HepG2 (cell line): ENCODE results near the gene TRNP1. TPM values are rescaled to one million over a fixed set of nuclear protein-coding genes. Genes with fewer than 3 reads are reported as not detected.

Experiments
- ATAC-seq: fragments of 200-7000 bp; cut with Tn5 transposase; 3 replicates; pipeline ENCODE4 v1.9.1; 2020; ENCODE audit warnings: mild to moderate bottlenecking, moderate library complexity
- BruUV-seq: library from RNA; stranded (reverse); fragments of 400-500 nt; replicated peaks from 2 replicates; lab custom pipeline; 2021; lab: Mats Ljungman, UMichigan
- CTCF ChIA-PET: fragments of 300-600 bp; formaldehyde crosslinking; extraction: SDS; loops from one replicate; lab custom pipeline; 2021; ENCODE audit warnings: low total read pairs, inconsistent platforms, low intra/inter-chr PET ratio; lab: Yijun Ruan, JAX
- POLR2A ChIA-PET: fragments of 350-600 bp; sonication (Branson Sonifier 250); formaldehyde crosslinking; loops from one replicate; lab custom pipeline; 2020; ENCODE audit warnings: antibody characterized with exemption, inconsistent platforms; lab: Yijun Ruan, JAX
- DNase-seq: peaks from one replicate; pipeline ENCODE4 v3.0.0-alpha.2; 2015; ENCODE audit warnings: low spot score
- FAIRE-seq: peaks from 3 replicates; lab custom pipeline; 2011; peaks lifted over from hg19 to GRCh38; lab: Jason Lieb, UNC
- H2AFZ ChIP-seq: one replicate; pipeline ENCODE4 v1.6.1; 2011; ENCODE audit warnings: low read length, inconsistent platforms
- H3K27ac ChIP-seq: fragments of 300-600 bp; 3 replicates; pipeline ENCODE4 v1.8.0; 2011; ENCODE audit warnings: mixed run types, mild to moderate bottlenecking, mixed read lengths, low read length, inconsistent platforms; ENCODE audit not compliant: insufficient read depth; ENCODE audit errors: extremely low read length
- H3K27me3 ChIP-seq, 2 experiments: fragments of 200-600 bp in 1 of 2; 2 replicates in 1 of 2; 3 replicates in 1 of 2; pipeline versions ENCODE4 v1.6.0 to v1.8.0; 2011; ENCODE audit warnings: low read length in 2 of 2, mild to moderate bottlenecking in 2 of 2, moderate library complexity in 2 of 2, inconsistent platforms in 1 of 2; ENCODE audit not compliant: insufficient read depth in 2 of 2, control insufficient read depth in 1 of 2
- H3K36me3 ChIP-seq, 2 experiments: fragments of 200-600 bp in 1 of 2; replicated peaks in 1 of 2; 2 replicates in 1 of 2; 3 replicates in 1 of 2; pipeline versions ENCODE4 v1.5.1 to v1.8.0; 2011; ENCODE audit warnings: low read length in 2 of 2, inconsistent platforms in 1 of 2; ENCODE audit not compliant: insufficient read depth in 2 of 2, control insufficient read depth in 1 of 2
- H3K4me1 ChIP-seq: 2 replicates; pipeline ENCODE4 v1.5.1; 2012; ENCODE audit warnings: low read length, inconsistent platforms; ENCODE audit not compliant: insufficient read depth
- H3K4me2 ChIP-seq: 2 replicates; pipeline ENCODE4 v1.6.0; 2011; ENCODE audit warnings: low read depth, low read length, inconsistent platforms
- H3K4me3 ChIP-seq, 3 experiments: fragments of 200-600 bp in 1 of 3; sonication (generic), shearing (Covaris generic) in 1 of 3; replicated peaks in 1 of 3; 2 replicates each; pipeline ENCODE4 v1.5.1; 2011 to 2016; ENCODE audit warnings: low read length in 3 of 3, inconsistent platforms in 2 of 3, low read depth in 2 of 3, mild to moderate bottlenecking in 2 of 3, control low read depth in 1 of 3, mixed read lengths in 1 of 3; ENCODE audit not compliant: insufficient read depth in 1 of 3
- H3K79me2 ChIP-seq: one replicate; pipeline ENCODE4 v1.6.1; 2011; ENCODE audit warnings: low read length, inconsistent platforms; ENCODE audit not compliant: insufficient read depth
- H3K9ac ChIP-seq: 2 replicates; pipeline ENCODE4 v1.6.0; 2011; ENCODE audit warnings: mild to moderate bottlenecking, low read depth, low read length, inconsistent platforms; ENCODE audit not compliant: insufficient read depth
- H3K9me3 ChIP-seq: 2 replicates; pipeline ENCODE4 v1.5.1; 2012; ENCODE audit warnings: mild to moderate bottlenecking, low read length
- H4K20me1 ChIP-seq: 2 replicates; pipeline ENCODE4 v1.6.0; 2011; ENCODE audit warnings: inconsistent platforms, mild to moderate bottlenecking, low read length, moderate library complexity; ENCODE audit not compliant: insufficient read depth
- GATA4 ChIP-seq: sonication (generic); IDR thresholded peaks from 2 replicates; pipeline ENCODE4 v1.6.1; 2016; ENCODE audit warnings: antibody characterized with exemption, low read depth, borderline replicate concordance
- MLLT10 ChIP-seq: sonication (generic); formaldehyde crosslinking; IDR thresholded peaks from 2 replicates; pipeline ENCODE4 v1.4.0; 2020; ENCODE audit warnings: missing genetic modification reagents
- MXD4 ChIP-seq: IDR thresholded peaks from 2 replicates; pipeline ENCODE4 v1.6.1; 2016; ENCODE audit warnings: mild to moderate bottlenecking, missing biosample characterization, missing genetic modification reagents
- PLRG1 ChIP-seq: fragments of 450-650 bp; conservative IDR thresholded peaks from 2 replicates; pipeline ENCODE4 v1.6.1; 2016
- PPARG ChIP-seq: conservative IDR thresholded peaks from 2 replicates; pipeline ENCODE4 v1.6.1; 2016; ENCODE audit warnings: missing biosample characterization, missing genetic modification reagents
- SALL1 ChIP-seq: sonication (generic); formaldehyde crosslinking; IDR thresholded peaks from 2 replicates; pipeline ENCODE4 v1.8.0; 2022; ENCODE audit warnings: mild to moderate bottlenecking, missing genetic modification reagents
- ZNF30 ChIP-seq: sonication (generic); formaldehyde crosslinking; IDR thresholded peaks from 2 replicates; pipeline ENCODE4 v1.5.0; 2020; ENCODE audit warnings: mild to moderate bottlenecking, missing genetic modification reagents
- ZNF558 ChIP-seq: sonication (generic); formaldehyde crosslinking; IDR thresholded peaks from 2 replicates; pipeline ENCODE4 v1.9.0; 2022; ENCODE audit warnings: mild to moderate bottlenecking, missing genetic modification reagents, borderline replicate concordance
- ZNF713 ChIP-seq: sonication (generic); formaldehyde crosslinking; IDR thresholded peaks from 2 replicates; pipeline ENCODE4 v1.4.0; 2020; ENCODE audit warnings: mild to moderate bottlenecking, missing genetic modification reagents
- WGBS: methylation state at CpG from one replicate; pipeline ENCODE4 v1.1.6; 2017; ENCODE audit warnings: low lambda C conversion rate; 5-methylcytosine and 5-hydroxymethylcytosine counted together
- in situ Hi-C: cut with HindIII; loops from 2 replicates; pipeline ENCODE4 v1.10.0; 2017; ENCODE audit warnings: low pct_unique_long_range_greater_than_20kb; ENCODE audit not compliant: extremely low pct_ligation_motif_present
- intact Hi-C: fragments of 100-400 bp; cut with micrococcal nuclease; formaldehyde crosslinking; loops from one replicate; pipeline ENCODE4 v1.10.0; 2022; ENCODE audit not compliant: unreplicated experiment
- polyA plus RNA-seq, 8 experiments: library from polyadenylated mRNA; depleted of rRNA in 3 of 8; stranded (reverse) in 7 of 8; unstranded in 1 of 8; fragments of >200 nt; fragmentation: Illumina TruSeq in 4 of 8; extraction: Trizol in 4 of 8; gene quantifications; 2 replicates each; pipeline versions ENCODE4 v1.2.1 to v1.2.3, GENCODE V29; 2011 to 2016; ENCODE audit warnings: low read depth in 4 of 8, missing spikeins in 1 of 8, mixed read lengths in 1 of 8; ENCODE audit not compliant: insufficient read depth in 1 of 8
- total RNA-seq, 5 experiments: library from RNA; depleted of rRNA; stranded (reverse); fragments of >200 nt; fragmentation: Illumina TruSeq; extraction: Trizol; gene quantifications; 2 replicates each; pipeline ENCODE4 v1.2.3, GENCODE V29; 2016; ENCODE audit warnings: low read depth in 1 of 5
- TF ChIP-seq, protein P1 (sequence below): sonication (generic); formaldehyde crosslinking; conservative IDR thresholded peaks from 2 replicates; pipeline ENCODE4 v1.4.0; 2020; ENCODE audit warnings: missing genetic modification reagents
- TF ChIP-seq, protein P2 (sequence below): sonication (generic); formaldehyde crosslinking; conservative IDR thresholded peaks from 2 replicates; pipeline ENCODE4 v1.8.1; 2023; ENCODE audit warnings: missing genetic modification reagents
- TF ChIP-seq, protein P3 (sequence below): sonication (generic); formaldehyde crosslinking; IDR thresholded peaks from 2 replicates; pipeline ENCODE4 v1.4.0; 2020; ENCODE audit warnings: missing genetic modification reagents
- TF ChIP-seq, protein P4 (sequence below): sonication (generic); formaldehyde crosslinking; IDR thresholded peaks from 2 replicates; pipeline ENCODE4 v1.5.0; 2020; ENCODE audit warnings: mild to moderate bottlenecking, low read depth, missing genetic modification reagents, borderline replicate concordance
- TF ChIP-seq, protein P5 (sequence below): sonication (generic); formaldehyde crosslinking; IDR thresholded peaks from 2 replicates; pipeline ENCODE4 v1.8.1; 2022; ENCODE audit warnings: low read depth, mild to moderate bottlenecking, missing genetic modification reagents
- TF ChIP-seq, protein P6 (sequence below): sonication (generic); formaldehyde crosslinking; IDR thresholded peaks from 2 replicates; pipeline ENCODE4 v1.4.0; 2020; ENCODE audit warnings: missing genetic modification reagents, borderline replicate concordance

TRNP1 gene
- total and polyA plus RNA-seq, 2 of the 13 experiments (the other 11 are each of a cell fraction or from before 2014, with no cell fraction given), result 42.0 to 158 TPM

DNA sequence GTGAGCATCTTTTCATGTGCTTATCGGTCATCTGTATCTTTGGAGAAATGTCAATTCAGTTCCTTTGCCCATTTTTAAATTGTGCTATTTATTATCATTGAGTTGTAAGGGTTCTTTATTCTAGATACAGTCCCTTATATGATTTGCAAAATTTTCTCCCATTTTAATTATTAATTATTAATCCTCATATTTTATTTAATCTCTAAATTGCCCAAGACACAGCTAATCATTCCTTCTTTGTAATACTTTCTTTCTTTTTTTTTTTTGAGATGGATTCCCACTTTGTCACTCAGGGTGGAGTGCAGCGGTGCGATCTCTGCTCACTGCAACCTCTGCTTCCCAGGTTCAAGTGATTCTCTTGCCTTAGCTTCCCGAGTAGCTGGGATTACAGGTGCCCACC is 32.2 kb downstream of the TRNP1 start:
- Histone ChIP-seq H3K79me2 (no peaks in the 10 kb centered on the region), H3K27ac (no peak overlapping the region), H2AFZ (no peak overlapping the region), H3K36me3 (no peaks in the 10 kb centered on the region), H3K9ac (no peak overlapping the region), H3K27me3 (peaks cover 1 to 16% of the 10 kb centered on the region in 2 experiments; a peak in 1 of 5 replicates), H3K4me1 (peaks cover 15% of the 10 kb centered on the region), H3K9me3 (no peaks in the 10 kb centered on the region), H3K4me2 (no peak overlapping the region), H3K4me3 (no peak overlapping the region), H4K20me1 (no peaks in the 10 kb centered on the region)
- FAIRE-seq, result no peak
- ChIA-PET CTCF (no interaction called here), POLR2A (no interaction called here)
- in situ Hi-C loops, result no loop called here
- intact Hi-C loops, result no loop called here
- BruUV-seq, result no TSS peak
- WGBS, result 71% methylated on average over 4 of the region's 4 CpGs
- no peak for DNase-seq
- ATAC-seq, result no peak
- TF ChIP-seq, protein P1, sequence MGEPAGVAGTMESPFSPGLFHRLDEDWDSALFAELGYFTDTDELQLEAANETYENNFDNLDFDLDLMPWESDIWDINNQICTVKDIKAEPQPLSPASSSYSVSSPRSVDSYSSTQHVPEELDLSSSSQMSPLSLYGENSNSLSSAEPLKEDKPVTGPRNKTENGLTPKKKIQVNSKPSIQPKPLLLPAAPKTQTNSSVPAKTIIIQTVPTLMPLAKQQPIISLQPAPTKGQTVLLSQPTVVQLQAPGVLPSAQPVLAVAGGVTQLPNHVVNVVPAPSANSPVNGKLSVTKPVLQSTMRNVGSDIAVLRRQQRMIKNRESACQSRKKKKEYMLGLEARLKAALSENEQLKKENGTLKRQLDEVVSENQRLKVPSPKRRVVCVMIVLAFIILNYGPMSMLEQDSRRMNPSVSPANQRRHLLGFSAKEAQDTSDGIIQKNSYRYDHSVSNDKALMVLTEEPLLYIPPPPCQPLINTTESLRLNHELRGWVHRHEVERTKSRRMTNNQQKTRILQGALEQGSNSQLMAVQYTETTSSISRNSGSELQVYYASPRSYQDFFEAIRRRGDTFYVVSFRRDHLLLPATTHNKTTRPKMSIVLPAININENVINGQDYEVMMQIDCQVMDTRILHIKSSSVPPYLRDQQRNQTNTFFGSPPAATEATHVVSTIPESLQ (CRISPR knock-in tag), result no peak
- TF ChIP-seq ZNF713 (CRISPR knock-in tag) (no peak), ZNF30 (CRISPR knock-in tag) (no peak), ZNF558 (no peak), PLRG1 (no peak), MXD4 (CRISPR knock-in tag) (no peak), MLLT10 (CRISPR knock-in tag) (no peak), SALL1 (CRISPR knock-in tag) (no peak), PPARG (CRISPR knock-in tag) (no peak), GATA4 (no peak)
- TF ChIP-seq, protein P2, sequence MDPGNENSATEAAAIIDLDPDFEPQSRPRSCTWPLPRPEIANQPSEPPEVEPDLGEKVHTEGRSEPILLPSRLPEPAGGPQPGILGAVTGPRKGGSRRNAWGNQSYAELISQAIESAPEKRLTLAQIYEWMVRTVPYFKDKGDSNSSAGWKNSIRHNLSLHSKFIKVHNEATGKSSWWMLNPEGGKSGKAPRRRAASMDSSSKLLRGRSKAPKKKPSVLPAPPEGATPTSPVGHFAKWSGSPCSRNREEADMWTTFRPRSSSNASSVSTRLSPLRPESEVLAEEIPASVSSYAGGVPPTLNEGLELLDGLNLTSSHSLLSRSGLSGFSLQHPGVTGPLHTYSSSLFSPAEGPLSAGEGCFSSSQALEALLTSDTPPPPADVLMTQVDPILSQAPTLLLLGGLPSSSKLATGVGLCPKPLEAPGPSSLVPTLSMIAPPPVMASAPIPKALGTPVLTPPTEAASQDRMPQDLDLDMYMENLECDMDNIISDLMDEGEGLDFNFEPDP (CRISPR knock-in tag), result no peak
- TF ChIP-seq, protein P3, sequence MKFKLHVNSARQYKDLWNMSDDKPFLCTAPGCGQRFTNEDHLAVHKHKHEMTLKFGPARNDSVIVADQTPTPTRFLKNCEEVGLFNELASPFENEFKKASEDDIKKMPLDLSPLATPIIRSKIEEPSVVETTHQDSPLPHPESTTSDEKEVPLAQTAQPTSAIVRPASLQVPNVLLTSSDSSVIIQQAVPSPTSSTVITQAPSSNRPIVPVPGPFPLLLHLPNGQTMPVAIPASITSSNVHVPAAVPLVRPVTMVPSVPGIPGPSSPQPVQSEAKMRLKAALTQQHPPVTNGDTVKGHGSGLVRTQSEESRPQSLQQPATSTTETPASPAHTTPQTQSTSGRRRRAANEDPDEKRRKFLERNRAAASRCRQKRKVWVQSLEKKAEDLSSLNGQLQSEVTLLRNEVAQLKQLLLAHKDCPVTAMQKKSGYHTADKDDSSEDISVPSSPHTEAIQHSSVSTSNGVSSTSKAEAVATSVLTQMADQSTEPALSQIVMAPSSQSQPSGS (CRISPR knock-in tag), result no peak
- TF ChIP-seq, protein P4, sequence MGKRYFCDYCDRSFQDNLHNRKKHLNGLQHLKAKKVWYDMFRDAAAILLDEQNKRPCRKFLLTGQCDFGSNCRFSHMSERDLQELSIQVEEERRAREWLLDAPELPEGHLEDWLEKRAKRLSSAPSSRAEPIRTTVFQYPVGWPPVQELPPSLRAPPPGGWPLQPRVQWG (CRISPR knock-in tag), result no peak
- TF ChIP-seq, protein P5, sequence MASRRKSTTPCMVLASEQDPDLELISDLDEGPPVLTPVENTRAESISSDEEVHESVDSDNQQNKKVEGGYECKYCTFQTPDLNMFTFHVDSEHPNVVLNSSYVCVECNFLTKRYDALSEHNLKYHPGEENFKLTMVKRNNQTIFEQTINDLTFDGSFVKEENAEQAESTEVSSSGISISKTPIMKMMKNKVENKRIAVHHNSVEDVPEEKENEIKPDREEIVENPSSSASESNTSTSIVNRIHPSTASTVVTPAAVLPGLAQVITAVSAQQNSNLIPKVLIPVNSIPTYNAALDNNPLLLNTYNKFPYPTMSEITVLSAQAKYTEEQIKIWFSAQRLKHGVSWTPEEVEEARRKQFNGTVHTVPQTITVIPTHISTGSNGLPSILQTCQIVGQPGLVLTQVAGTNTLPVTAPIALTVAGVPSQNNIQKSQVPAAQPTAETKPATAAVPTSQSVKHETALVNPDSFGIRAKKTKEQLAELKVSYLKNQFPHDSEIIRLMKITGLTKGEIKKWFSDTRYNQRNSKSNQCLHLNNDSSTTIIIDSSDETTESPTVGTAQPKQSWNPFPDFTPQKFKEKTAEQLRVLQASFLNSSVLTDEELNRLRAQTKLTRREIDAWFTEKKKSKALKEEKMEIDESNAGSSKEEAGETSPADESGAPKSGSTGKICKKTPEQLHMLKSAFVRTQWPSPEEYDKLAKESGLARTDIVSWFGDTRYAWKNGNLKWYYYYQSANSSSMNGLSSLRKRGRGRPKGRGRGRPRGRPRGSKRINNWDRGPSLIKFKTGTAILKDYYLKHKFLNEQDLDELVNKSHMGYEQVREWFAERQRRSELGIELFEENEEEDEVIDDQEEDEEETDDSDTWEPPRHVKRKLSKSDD, result no peak
- TF ChIP-seq, protein P6, sequence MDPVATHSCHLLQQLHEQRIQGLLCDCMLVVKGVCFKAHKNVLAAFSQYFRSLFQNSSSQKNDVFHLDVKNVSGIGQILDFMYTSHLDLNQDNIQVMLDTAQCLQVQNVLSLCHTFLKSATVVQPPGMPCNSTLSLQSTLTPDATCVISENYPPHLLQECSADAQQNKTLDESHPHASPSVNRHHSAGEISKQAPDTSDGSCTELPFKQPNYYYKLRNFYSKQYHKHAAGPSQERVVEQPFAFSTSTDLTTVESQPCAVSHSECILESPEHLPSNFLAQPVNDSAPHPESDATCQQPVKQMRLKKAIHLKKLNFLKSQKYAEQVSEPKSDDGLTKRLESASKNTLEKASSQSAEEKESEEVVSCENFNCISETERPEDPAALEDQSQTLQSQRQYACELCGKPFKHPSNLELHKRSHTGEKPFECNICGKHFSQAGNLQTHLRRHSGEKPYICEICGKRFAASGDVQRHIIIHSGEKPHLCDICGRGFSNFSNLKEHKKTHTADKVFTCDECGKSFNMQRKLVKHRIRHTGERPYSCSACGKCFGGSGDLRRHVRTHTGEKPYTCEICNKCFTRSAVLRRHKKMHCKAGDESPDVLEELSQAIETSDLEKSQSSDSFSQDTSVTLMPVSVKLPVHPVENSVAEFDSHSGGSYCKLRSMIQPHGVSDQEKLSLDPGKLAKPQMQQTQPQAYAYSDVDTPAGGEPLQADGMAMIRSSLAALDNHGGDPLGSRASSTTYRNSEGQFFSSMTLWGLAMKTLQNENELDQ (CRISPR knock-in tag), result no peak
